ENCODE results near the gene ARHGAP42. TPM values are rescaled to one million over a fixed set of nuclear protein-coding genes. Genes with fewer than 3 reads are reported as not detected.

The ARHGAP42 gene
- total RNA-seq, 1 experiment from 2014 or later, result 7.1 TPM

- H3K4me1 ChIP-seq (ENCODE audit: control insufficient read depth, insufficient read depth, low read length), result no peaks in the 10 kb centered on the region
- H3K27ac ChIP-seq (ENCODE audit: low read length), result no peak overlapping the region
- BruUV-seq (replicated peaks), result no TSS peak
- H3K36me3 ChIP-seq (ENCODE audit: control insufficient read depth, insufficient read depth, low read length), result no peaks in the 10 kb centered on the region
- intact Hi-C loops (cut with micrococcal nuclease; ENCODE audit: unreplicated experiment), result no loop called here
- ChIA-PET POLR2A (no interaction called here), CTCF (no interaction called here)
- no peak overlapping the region for H3K4me3 ChIP-seq (ENCODE audit: low read depth in 2 of 2, low read length in 2 of 2)
- H3K9me3 ChIP-seq (ENCODE audit: control insufficient read depth, insufficient read depth, low read depth, low read length), result no peaks in the 10 kb centered on the region
- ATAC-seq, result no peak
- no peak for DNase-seq (ENCODE audit: low read depth, low spot score)
- no peaks in the 10 kb centered on the region for H3K27me3 ChIP-seq (ENCODE audit: control insufficient read depth, insufficient read depth, low read length)
- in situ Hi-C loops (cut with HindIII; ENCODE audit: low pct_unique_long_range_greater_than_20kb, low sequenced_read_pairs), result no loop called here
- TF ChIP-seq SIN3A (IDR thresholded peaks at IDR 0.05; ENCODE audit: borderline replicate concordance, insufficient read depth, low read depth, low read length) (no peak), POLR2AphosphoS5 (IDR thresholded peaks at IDR 0.05; ENCODE audit: low read depth, low read length) (no peak), TCF7L2 (IDR thresholded peaks at IDR 0.05; ENCODE audit: low read depth, low read length) (no peak), REST (IDR thresholded peaks at IDR 0.05; ENCODE audit: insufficient read depth in 1 of 2, low read depth in 2 of 2, low read length in 1 of 2) (no peak)
These were observed 253.0 kb downstream of the ARHGAP42 start for GRCh38 chr11:100940111-100940510.

DNA sequence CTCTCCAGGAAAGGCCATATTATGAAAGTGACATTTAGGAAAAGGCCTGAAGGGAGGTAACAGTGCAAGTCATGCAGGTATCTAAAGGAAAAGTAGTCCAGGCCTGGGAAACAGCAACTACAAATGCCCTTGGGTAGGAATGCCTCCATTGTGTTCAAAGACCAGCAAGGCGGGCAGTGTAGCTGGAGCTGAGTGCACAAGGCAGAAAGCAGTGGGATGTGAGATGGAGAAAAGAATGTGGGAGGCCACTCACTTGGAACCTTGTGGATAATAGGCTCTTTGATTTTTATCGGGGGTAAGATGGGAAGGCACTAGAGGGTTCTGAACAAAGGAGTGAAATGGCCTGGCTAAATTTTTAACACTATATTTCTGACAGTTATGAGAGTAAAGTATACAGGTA lies 253.9 kb downstream of the ARHGAP42 start:
- ATAC-seq, result no peak
- Histone ChIP-seq H3K27ac (ENCODE audit: low read length) (no peak overlapping the region), H3K9me3 (ENCODE audit: control insufficient read depth, insufficient read depth, low read depth, low read length) (no peaks in the 10 kb centered on the region), H3K4me1 (ENCODE audit: control insufficient read depth, insufficient read depth, low read length) (no peaks in the 10 kb centered on the region), H3K36me3 (ENCODE audit: control insufficient read depth, insufficient read depth, low read length) (no peaks in the 10 kb centered on the region), H3K27me3 (ENCODE audit: control insufficient read depth, insufficient read depth, low read length) (no peaks in the 10 kb centered on the region), H3K4me3 (ENCODE audit: low read depth in 2 of 2, low read length in 2 of 2) (no peak overlapping the region)
- no TSS peak for BruUV-seq (replicated peaks)
- CTCF ChIA-PET, result no interaction called here
- in situ Hi-C loops (cut with HindIII; ENCODE audit: low pct_unique_long_range_greater_than_20kb, low sequenced_read_pairs), result no loop called here
- TF ChIP-seq CTCF (IDR thresholded peaks at IDR 0.05) (no peak), TCF7L2 (IDR thresholded peaks at IDR 0.05; ENCODE audit: low read depth, low read length) (no peak), POLR2AphosphoS5 (IDR thresholded peaks at IDR 0.05; ENCODE audit: low read depth, low read length) (no peak), REST (IDR thresholded peaks at IDR 0.05; ENCODE audit: insufficient read depth in 1 of 2, low read depth in 2 of 2, low read length in 1 of 2) (no peak), SIN3A (IDR thresholded peaks at IDR 0.05; ENCODE audit: borderline replicate concordance, insufficient read depth, low read depth, low read length) (no peak)
- POLR2A ChIA-PET, result no interaction called here
- no peak for DNase-seq (ENCODE audit: low read depth, low spot score)
- intact Hi-C loops (cut with micrococcal nuclease; ENCODE audit: unreplicated experiment), result no loop called here

Data from Panc1 (cell line).